Hepatic stellate cell (primary cell): ENCODE measurements around the gene PARD3.
A peak's percentile ranks its signal among the peaks of the same experiment; 100 is the strongest.
"Not testable (repeated sequence)": the region's sequence is repeated elsewhere in the genome, so short reads cannot be mapped to it uniquely, and the experiment has no call there.

ENCODE experiments used
- DNase-seq: peaks from one replicate; pipeline ENCODE4 v3.0.0; 2011; ENCODE audit warnings: low spot score

Gene PARD3

DNA sequence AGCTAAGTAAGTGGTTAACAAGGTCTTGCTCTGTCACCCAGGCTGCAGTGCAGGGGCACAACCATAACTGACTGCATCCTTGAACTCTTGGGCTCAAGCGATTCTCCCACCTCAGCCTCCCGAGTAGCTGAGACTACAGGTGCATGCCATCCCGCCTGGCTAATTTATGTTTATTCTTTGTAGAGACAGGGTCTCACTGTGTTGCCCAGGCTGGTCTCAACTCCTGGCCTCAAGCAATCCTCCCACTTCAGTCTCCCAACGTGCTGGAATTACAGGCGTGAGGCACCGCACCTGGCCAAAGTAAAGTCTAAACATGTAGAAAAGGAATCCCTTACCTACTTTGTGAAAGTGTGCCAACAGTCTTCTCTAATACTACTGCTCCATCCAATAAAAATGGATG, 17.9 kb downstream of the PARD3 start:
- no peak for DNase-seq

DNA sequence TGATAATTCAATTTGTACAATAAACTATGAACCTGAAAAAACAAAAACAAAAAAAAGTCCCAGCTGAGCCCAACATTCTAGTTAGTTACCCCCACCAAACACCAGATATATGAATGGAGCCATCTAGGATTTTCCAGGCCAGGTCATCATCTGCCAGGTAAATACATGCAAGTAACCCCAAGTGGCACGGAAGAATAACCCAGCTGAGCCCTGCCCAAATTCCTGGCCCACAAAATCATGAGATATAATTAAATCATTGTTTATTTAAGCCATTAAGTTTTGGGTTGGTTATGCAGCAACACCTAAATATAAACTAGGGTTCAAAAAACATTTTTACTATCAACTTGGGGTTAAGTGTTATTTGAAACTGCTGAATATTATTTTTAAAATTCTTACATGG, 19.0 kb downstream of the PARD3 start:
- no peak for DNase-seq

GRCh38 chr10:34795334-34795733, 19.8 kb downstream of the PARD3 start:
- no peak for DNase-seq

DNA sequence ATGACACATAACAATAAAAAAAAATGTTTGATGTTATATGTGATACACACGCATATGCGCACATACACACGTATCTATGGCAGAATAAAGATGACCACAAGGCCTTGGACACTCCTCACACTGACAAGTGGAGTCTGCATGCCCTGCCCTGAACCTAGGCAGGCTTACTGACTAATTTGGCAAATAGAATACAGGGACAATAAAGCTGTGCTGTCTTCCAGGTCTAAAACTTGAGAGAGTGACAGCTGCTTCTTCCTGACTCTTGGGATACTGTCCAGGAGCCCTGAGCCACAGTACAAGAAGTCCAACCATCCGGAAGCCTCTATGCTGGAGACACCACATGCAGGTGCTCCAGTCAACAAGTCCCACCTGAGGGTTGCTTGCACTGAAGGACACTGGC, 20.3 kb downstream of the PARD3 start:
- no peak for DNase-seq

DNA sequence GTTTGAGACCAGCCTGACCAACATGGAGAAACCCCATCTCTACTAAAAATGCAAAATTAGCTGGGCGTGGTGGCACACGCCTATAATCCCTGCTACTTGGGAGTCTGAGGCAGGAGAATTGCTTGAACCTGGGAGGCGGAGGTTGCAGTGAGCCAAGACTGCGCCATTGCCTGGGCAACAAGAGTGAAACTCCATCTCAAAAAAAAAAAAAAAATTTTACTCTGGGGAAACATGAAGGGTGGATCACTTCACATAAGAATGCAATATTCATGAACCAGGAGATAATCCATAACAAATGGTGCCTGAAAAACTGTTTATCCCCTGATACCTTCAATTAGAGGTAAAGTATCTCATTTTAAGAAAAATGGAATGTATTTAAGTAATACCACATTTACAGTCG, 21.5 kb downstream of the PARD3 start:
- DNase-seq: not testable (repeated sequence)

DNA sequence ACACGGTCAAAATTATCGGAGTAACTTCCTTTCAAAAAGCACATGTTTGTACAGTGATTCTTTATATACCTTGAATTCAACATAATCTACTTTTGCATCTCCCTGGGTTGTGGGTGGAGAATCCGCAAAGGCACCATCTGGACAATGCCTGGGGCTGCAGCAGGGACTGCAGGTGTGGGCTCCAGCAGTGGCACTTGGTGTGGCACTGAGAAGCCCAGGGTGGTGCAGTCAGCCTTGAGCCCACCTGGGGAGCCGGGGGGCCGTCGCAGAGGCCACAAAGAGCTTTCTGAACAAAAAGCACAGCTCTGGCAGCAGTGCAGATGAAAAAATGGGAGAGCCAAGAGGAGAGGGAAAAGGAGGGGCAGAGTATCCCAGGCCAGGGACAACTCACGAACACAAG, 22.2 kb downstream of the PARD3 start:
- DNase-seq: no peak

DNA sequence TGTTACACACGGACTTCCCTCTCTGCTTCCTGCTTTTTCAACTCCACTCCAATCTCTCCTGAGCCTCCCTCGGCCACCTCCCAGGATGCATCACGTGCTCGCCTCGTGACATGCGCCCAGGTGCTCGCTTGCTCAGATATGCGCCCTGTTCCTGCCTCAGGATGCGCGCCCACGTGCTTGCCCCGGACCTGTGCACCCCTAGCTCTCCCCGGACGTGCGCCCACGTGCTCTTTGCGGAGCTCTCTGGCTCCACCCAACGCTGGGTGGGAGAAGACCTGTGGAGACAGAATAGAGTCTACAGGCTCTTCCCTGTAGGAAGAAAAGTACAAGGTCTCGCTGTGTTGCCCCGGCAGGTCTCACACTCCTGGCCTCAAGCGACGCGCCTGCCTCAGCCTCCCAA, 23.1 kb downstream of the PARD3 start:
- DNase-seq: no peak

DNA sequence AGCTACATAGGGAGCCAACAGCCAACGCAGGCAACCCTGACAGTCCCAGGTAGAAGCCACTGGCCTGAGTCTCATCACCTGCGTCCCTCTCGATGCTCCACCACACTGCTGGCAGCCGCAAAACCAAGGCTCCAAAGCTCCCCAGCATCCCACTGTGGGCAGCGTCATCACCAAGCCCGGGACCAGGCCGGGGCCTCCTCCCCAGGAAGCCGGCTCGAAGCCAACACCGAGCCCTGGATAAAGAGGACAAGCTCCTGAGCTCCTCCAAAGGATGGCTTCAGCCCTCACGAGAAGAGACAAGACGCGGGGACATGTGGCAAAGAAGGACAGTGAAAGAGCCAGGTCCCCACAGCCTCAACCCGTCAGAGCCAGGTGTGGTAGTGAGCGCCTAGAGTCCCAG, 23.9 kb downstream of the PARD3 start:
- no peak for DNase-seq

GRCh38 chr10:34789966-34790506, 25.1 kb downstream of the PARD3 start:
- DNase-seq: no peak

DNA sequence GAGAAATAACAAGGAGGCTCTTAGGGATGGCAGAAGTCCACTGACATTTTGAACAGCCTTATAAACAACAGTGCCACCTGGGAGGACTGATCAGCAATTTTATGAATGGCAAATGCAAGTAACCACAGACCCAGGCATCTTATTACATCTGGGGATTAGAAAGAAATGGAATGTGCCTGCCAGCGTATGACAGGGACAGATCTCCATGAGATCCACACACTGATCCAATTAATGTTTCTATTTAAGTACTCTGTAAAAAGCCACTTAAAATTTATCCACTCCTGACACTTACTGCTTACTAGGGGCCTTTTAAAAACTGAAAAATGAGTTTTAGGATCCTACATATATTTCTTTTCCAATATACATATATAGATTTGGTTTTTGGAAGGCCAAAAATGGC, 28.6 kb downstream of the PARD3 start:
- no peak for DNase-seq

DNA sequence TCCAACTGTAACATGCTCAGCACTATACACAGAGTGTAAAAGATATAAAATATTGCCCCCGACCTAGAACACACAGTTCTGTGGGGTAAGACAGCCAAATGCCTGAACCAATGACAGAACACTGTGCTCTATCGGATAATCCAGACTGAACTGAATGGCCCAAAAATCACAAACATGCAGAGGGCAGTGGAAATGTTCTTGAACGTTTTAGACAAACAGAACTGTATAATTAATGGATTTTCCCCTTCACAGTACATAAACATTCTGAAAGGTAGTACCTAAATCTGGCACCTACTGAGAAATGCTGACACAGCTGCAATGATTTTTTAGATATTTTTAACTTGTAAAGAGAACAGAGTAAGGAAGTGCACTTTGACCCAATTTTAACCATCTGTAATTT, 33.4 kb downstream of the PARD3 start:
- no peak for DNase-seq

- DNase-seq: peak; percentile 53
Observed at GRCh38 chr10:34780818-34781380, 34.2 kb downstream of the PARD3 start.

- DNase-seq: no peak
Observed at GRCh38 chr10:34778237-34778636, 36.9 kb downstream of the PARD3 start.

GRCh38 chr10:34776090-34776690, 38.9 kb downstream of the PARD3 start:
- DNase-seq: no peak

DNA sequence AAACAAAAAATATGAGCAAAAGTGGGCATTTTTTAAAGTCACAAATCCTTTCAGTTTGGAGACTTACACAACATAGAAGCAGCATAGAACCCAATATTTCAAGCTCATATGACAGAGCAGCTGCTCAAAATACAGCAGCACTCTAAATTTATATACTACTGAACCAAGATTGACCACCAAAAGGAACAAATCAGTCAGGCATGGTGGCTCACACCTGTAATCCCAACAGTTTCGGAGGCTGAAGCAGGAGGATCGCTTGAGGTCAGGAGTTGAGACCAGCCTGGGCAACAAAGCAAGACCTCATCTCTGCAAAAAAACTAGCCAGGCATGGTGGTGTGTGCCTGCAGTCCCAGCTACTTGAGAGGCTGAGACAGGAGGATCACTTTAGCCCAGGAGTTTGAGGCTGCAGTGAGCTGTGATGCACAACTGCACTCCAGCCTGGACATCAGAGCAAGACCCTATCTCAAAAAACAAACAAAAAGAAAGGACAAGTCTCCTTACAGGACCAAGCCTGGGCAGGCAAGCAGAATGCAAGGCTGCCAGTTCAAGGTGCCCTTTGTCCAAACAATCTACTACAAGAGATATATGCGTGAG, 40.0 kb downstream of the PARD3 start:
- no peak for DNase-seq

GRCh38 chr10:34773636-34774630, 41.2 kb downstream of the PARD3 start:
- DNase-seq: no peak

GRCh38 chr10:34771525-34771924, 43.6 kb downstream of the PARD3 start:
- no peak for DNase-seq

- DNase-seq: no peak
Observed at GRCh38 chr10:34771106-34771505, 44.0 kb downstream of the PARD3 start.

GRCh38 chr10:34769899-34770298, 45.2 kb downstream of the PARD3 start:
- DNase-seq: no peak

DNA sequence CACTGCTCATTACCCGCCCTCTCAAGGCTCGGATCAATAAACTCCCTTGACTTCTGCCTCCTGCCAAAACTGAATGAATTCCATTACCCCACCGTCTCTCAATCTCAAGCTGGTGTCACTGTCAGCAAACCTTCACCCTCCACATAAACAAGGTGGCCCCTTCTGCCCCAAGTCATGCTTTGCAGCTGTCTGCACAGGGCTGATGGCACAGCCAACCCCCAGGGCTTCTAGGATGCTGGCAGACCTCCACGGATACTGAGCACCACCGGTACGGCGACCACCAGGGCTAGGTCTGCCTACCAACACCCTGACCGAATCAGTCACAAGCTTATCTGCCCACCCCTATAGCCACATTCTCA, 46.1 kb downstream of the PARD3 start:
- DNase-seq: no peak

DNA sequence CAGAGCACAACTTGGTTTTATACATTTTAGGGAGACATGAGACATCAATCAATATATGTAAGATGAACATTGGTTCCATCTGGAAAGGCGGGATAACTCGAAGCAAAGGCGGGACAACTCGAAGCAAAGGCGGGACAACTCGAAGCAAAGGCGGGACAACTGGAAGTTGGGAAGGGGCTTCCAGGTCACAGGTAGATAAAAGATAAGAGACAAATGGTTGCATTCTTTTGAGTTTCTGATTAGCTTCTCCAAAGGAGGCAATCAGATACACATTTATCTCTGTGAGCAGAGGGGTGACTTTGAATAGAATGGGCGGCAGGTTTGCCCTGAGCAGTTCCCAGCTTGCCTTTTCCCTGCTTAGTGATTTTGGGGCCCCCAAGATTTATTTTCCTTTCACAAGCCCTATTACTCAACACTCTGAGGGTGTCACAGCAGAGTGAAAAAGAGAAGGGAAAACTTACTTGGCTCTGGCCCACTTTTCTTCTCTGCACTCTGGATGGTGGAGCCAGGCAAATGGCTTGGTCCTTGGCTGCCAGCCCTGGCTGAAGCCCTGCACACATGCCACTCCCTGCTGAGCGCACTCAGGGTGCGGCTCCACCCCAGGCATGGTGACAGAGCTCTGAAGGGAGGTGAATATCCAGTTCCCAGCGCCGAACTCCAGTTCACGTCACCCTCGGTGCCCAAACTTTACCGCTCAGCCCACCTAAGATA, 46.7 kb downstream of the PARD3 start:
- DNase-seq: no peak
